SU-DHL-6 (cell line): ENCODE data around the gene GPATCH8.

Experiments used
- EZH2phosphoT487 ChIP-seq: fragments of 200-600 bp; sonication (generic), shearing (Covaris generic); conservative IDR thresholded peaks from 2 replicates; pipeline ENCODE4 v1.6.1; 2018; ENCODE audit warnings: mild to moderate bottlenecking, antibody characterized with exemption, low read length, moderate library complexity, mixed read lengths
- TF ChIP-seq, protein P1 (sequence below): fragments of 200-600 bp; sonication (generic); IDR thresholded peaks from one replicate; pipeline ENCODE4 v1.5.1; 2017; ENCODE audit warnings: antibody characterized with exemption, mild to moderate bottlenecking, low read length, moderate library complexity; ENCODE audit not compliant: insufficient read depth, poor library complexity, severe bottlenecking

DNA sequence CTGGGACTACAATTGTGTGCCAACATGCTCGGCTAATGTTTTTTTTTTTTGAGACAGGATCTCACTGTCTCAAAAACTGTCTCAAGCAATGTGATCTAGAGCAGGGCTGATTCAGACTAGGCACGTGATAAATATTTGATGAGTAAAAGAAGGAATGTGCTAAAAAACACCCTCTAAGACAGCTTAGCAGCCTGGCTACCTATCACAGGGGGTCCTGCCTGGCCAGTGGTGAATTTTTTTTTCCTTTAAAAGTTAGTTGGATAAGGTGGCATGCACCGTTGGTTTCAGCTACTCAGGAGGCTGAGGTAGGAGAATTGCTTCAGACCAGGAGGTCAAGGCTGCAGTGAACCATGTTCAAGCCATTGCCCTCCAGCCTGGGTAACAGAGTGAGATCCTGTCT is 14.8 kb upstream of the GPATCH8 start:
- TF ChIP-seq EZH2phosphoT487 = no peak
- TF ChIP-seq, protein P1, sequence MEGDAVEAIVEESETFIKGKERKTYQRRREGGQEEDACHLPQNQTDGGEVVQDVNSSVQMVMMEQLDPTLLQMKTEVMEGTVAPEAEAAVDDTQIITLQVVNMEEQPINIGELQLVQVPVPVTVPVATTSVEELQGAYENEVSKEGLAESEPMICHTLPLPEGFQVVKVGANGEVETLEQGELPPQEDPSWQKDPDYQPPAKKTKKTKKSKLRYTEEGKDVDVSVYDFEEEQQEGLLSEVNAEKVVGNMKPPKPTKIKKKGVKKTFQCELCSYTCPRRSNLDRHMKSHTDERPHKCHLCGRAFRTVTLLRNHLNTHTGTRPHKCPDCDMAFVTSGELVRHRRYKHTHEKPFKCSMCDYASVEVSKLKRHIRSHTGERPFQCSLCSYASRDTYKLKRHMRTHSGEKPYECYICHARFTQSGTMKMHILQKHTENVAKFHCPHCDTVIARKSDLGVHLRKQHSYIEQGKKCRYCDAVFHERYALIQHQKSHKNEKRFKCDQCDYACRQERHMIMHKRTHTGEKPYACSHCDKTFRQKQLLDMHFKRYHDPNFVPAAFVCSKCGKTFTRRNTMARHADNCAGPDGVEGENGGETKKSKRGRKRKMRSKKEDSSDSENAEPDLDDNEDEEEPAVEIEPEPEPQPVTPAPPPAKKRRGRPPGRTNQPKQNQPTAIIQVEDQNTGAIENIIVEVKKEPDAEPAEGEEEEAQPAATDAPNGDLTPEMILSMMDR = no peak
